K562 (cell line): Measurements from ENCODE around the gene MYL9.

ENCODE experiments used
- ARHGAP35 ChIP-seq: fragments of 450-650 bp; IDR thresholded peaks from 2 replicates; pipeline ENCODE4 v1.6.1; 2018; ENCODE audit not compliant: partially characterized antibody
- KDM5B ChIP-seq: fragments of 200-600 bp; sonication (generic); IDR thresholded peaks from 2 replicates; pipeline ENCODE4 v1.6.1; 2012; ENCODE audit warnings: low read depth, mild to moderate bottlenecking, moderate library complexity, low read length, control low read depth, inconsistent platforms; ENCODE audit not compliant: insufficient replicate concordance
- RFX5 ChIP-seq: IDR thresholded peaks from 2 replicates; pipeline ENCODE4 v1.6.1; 2011; ENCODE audit warnings: low read depth, mild to moderate bottlenecking, improper control_type of control experiment, low read length
- TF ChIP-seq, protein P1 (sequence below): sonication (generic); formaldehyde crosslinking; IDR thresholded peaks from 2 replicates; pipeline ENCODE4 v1.5.0; 2020; ENCODE audit warnings: missing genetic modification reagents

GRCh38 chr20:36599912-36600345 is 58.6 kb downstream of the MYL9 start:
- TF ChIP-seq ARHGAP35 (no peak), KDM5B (no peak), RFX5 (no peak)
- TF ChIP-seq, protein P1, sequence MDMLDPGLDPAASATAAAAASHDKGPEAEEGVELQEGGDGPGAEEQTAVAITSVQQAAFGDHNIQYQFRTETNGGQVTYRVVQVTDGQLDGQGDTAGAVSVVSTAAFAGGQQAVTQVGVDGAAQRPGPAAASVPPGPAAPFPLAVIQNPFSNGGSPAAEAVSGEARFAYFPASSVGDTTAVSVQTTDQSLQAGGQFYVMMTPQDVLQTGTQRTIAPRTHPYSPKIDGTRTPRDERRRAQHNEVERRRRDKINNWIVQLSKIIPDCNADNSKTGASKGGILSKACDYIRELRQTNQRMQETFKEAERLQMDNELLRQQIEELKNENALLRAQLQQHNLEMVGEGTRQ (CRISPR knock-in tag): no peak
